Stimulated activated CD4-positive, alpha-beta T cell treated with anti-CD3 and anti-CD28 coated beads, Interleukin-4, amount 100 ng/mL, for 4 hours (primary cell): ENCODE data around the gene ATP1A1.

Experiments used
- DNase-seq, 2 experiments: peaks; one replicate each; pipeline ENCODE4 v3.0.0-alpha.2; 2020

The ATP1A1 gene

GRCh38 chr1:116392717-116393404, 19.8 kb downstream of the ATP1A1 start:
- no peak for DNase-seq

GRCh38 chr1:116393792-116394191, 20.7 kb downstream of the ATP1A1 start:
- DNase-seq: no peak

GRCh38 chr1:116394270-116394669, 21.2 kb downstream of the ATP1A1 start:
- DNase-seq: no peak

- no peak for DNase-seq
Observed at GRCh38 chr1:116396769-116397168, 23.7 kb downstream of the ATP1A1 start.

- no peak for DNase-seq
Observed at GRCh38 chr1:116397728-116398127, 24.7 kb downstream of the ATP1A1 start.

- DNase-seq: no peak
Observed at GRCh38 chr1:116400780-116401179, 27.7 kb downstream of the ATP1A1 start.

GRCh38 chr1:116401646-116402176, 28.7 kb downstream of the ATP1A1 start:
- DNase-seq: no peak

GRCh38 chr1:116402333-116402732, 29.3 kb downstream of the ATP1A1 start:
- no peak for DNase-seq

GRCh38 chr1:116403496-116404136, 30.6 kb downstream of the ATP1A1 start:
- no peak for DNase-seq

- no peak for DNase-seq
Observed at GRCh38 chr1:116404699-116405098, 31.7 kb downstream of the ATP1A1 start.

GRCh38 chr1:116405241-116406135, 32.4 kb downstream of the ATP1A1 start:
- DNase-seq: no peak

- no peak for DNase-seq
Observed at GRCh38 chr1:116407033-116407432, 34.0 kb downstream of the ATP1A1 start.

GRCh38 chr1:116408193-116408592, 35.1 kb downstream of the ATP1A1 start:
- no peak for DNase-seq

GRCh38 chr1:116408803-116409720, 36.0 kb downstream of the ATP1A1 start:
- no peak for DNase-seq

GRCh38 chr1:116409751-116410191, 36.7 kb downstream of the ATP1A1 start:
- DNase-seq: no peak

- no peak for DNase-seq
Observed at GRCh38 chr1:116411784-116412479, 38.9 kb downstream of the ATP1A1 start.

- DNase-seq: no peak
Observed at GRCh38 chr1:116412480-116412798, 39.4 kb downstream of the ATP1A1 start.

- no peak for DNase-seq
Observed at GRCh38 chr1:116412898-116413297, 39.9 kb downstream of the ATP1A1 start.

GRCh38 chr1:116413414-116413813, 40.4 kb downstream of the ATP1A1 start:
- DNase-seq: no peak

GRCh38 chr1:116414364-116414763, 41.3 kb downstream of the ATP1A1 start:
- DNase-seq: no peak

- DNase-seq: no peak
Observed at GRCh38 chr1:116415200-116415698, 42.2 kb downstream of the ATP1A1 start.
